GM18511 (cell line): ENCODE measurements around the gene CBLIF.
"Not testable (repeated sequence)": the region's sequence is repeated elsewhere in the genome, so short reads cannot be mapped to it uniquely, and the experiment has no call there.

ENCODE experiments used
- ATAC-seq: cut with Tn5 transposase; IDR thresholded peaks from one replicate; pipeline ENCODE4 v1.9.1; 2021; ENCODE audit warnings: mild to moderate bottlenecking, moderate library complexity; ENCODE audit not compliant: unreplicated experiment

Gene CBLIF

GRCh38 chr11:59845399-59845798 is at the start of gene CBLIF:
Gene CBLIF, minus strand, starts transcription at chr11:59845499. Its CDS starts 46 bp downstream, at chr11:59845453.
- ATAC-seq = no peak

- ATAC-seq = no peak
These were observed 49.3 kb upstream of the CBLIF start for GRCh38 chr11:59894616-59895015.

GRCh38 chr11:59891781-59892181 is 46.5 kb upstream of the CBLIF start:
- no peak for ATAC-seq

GRCh38 chr11:59887156-59887555 is 41.9 kb upstream of the CBLIF start:
- ATAC-seq = not testable (repeated sequence)

GRCh38 chr11:59883597-59883996 is 38.3 kb upstream of the CBLIF start:
- ATAC-seq = no peak

GRCh38 chr11:59879567-59879966 is 34.3 kb upstream of the CBLIF start:
- no peak for ATAC-seq

- ATAC-seq = no peak
These were observed 33.3 kb upstream of the CBLIF start, which contains the start of gene OOSP3 for GRCh38 chr11:59878575-59878974. Gene OOSP3, plus strand, starts transcription at chr11:59878782. Its CDS starts 27 bp downstream, at chr11:59878809.

- no peak for ATAC-seq
These were observed 32.5 kb upstream of the CBLIF start for GRCh38 chr11:59877784-59878183.

- no peak for ATAC-seq
These were observed 32.0 kb upstream of the CBLIF start for GRCh38 chr11:59877325-59877724.

GRCh38 chr11:59875856-59876519 is 30.7 kb upstream of the CBLIF start:
- no peak for ATAC-seq

- no peak for ATAC-seq
These were observed 26.8 kb upstream of the CBLIF start for GRCh38 chr11:59872076-59872475.

- no peak for ATAC-seq
These were observed 22.6 kb upstream of the CBLIF start for GRCh38 chr11:59867946-59868345.

- no peak for ATAC-seq
These were observed 21.5 kb upstream of the CBLIF start for GRCh38 chr11:59866836-59867235.

- ATAC-seq = no peak
These were observed 21.1 kb upstream of the CBLIF start, which contains the start of gene TCN1 for GRCh38 chr11:59866397-59866796. Gene TCN1, minus strand, starts transcription at chr11:59866487. Its CDS starts 17 bp downstream, at chr11:59866470.

GRCh38 chr11:59865031-59865430 is 19.7 kb upstream of the CBLIF start:
- ATAC-seq = no peak

- no peak for ATAC-seq
These were observed 17.0 kb upstream of the CBLIF start for GRCh38 chr11:59862252-59862651.

- no peak for ATAC-seq
These were observed 14.4 kb upstream of the CBLIF start for GRCh38 chr11:59859673-59860072.

- no peak for ATAC-seq
These were observed 12.4 kb upstream of the CBLIF start for GRCh38 chr11:59857439-59858434.

- ATAC-seq = no peak
These were observed 9.6 kb upstream of the CBLIF start for GRCh38 chr11:59854871-59855270.

- not testable (repeated sequence) for ATAC-seq
These were observed 6.1 kb upstream of the CBLIF start for GRCh38 chr11:59851416-59851815.

GRCh38 chr11:59849551-59849950 is 4.3 kb upstream of the CBLIF start:
- ATAC-seq = not testable (repeated sequence)

- ATAC-seq = peak; percentile 71
These were observed 3.8 kb upstream of the CBLIF start for GRCh38 chr11:59849129-59849528.
